ENCODE measurements around the gene OR10K1. TPM values are rescaled to one million over a fixed set of nuclear protein-coding genes. Genes with fewer than 3 reads are reported as not detected.

Gene OR10K1
- total RNA-seq, 2 experiments from 2014 or later: not detected

- H3K9me3 Mint-ChIP-seq: peaks cover 2% of the 10 kb centered on the region
- DNase-seq (no peak), ATAC-seq (ENCODE audit: poor library complexity) (no peak)
- no peak overlapping the region for H3K27ac Mint-ChIP-seq
- CTCF ChIA-PET: no interaction called here
- H3K9me3 ChIP-seq (ENCODE audit: control insufficient read depth in 1 of 2, insufficient read depth in 1 of 2, low read length in 2 of 2): peaks cover 5 to 11% of the 10 kb centered on the region in 2 experiments
- no peak overlapping the region for H3K4me3 Mint-ChIP-seq
- H3K4me1 Mint-ChIP-seq (ENCODE audit: low read depth): no peaks in the 10 kb centered on the region
- no peak overlapping the region for H3K4me3 ChIP-seq (ENCODE audit: low read length)
- no peak for TF ChIP-seq CTCF (IDR thresholded peaks at IDR 0.05)
- POLR2A ChIA-PET: no interaction called here
- peaks cover 0 to 4% of the 10 kb centered on the region in 2 experiments for H3K27me3 ChIP-seq (ENCODE audit: control insufficient read depth in 1 of 2, insufficient read depth in 2 of 2, low read length in 2 of 2)
- H3K27ac ChIP-seq (ENCODE audit: low read depth in 1 of 2, low read length in 2 of 2): no peak overlapping the region
- peaks cover 45% of the 10 kb centered on the region for H3K27me3 Mint-ChIP-seq
- H3K36me3 ChIP-seq (ENCODE audit: insufficient read depth, low read length): no peaks in the 10 kb centered on the region
- intact Hi-C loops (cut with DNase I, micrococcal nuclease): no loop called here
- no peaks in the 10 kb centered on the region for H3K36me3 Mint-ChIP-seq (ENCODE audit: low read depth)
- H3K4me1 ChIP-seq (ENCODE audit: insufficient read depth, low read length): no peaks in the 10 kb centered on the region
These were observed 26.9 kb upstream of the OR10K1 start for GRCh38 chr1:158434741-158435140.

- ChIA-PET CTCF (no interaction called here), POLR2A (no interaction called here)
- H3K4me3 ChIP-seq (ENCODE audit: low read length): no peak overlapping the region
- no peaks in the 10 kb centered on the region for H3K4me1 ChIP-seq (ENCODE audit: insufficient read depth, low read length)
- peaks cover 11% of the 10 kb centered on the region for H3K27me3 Mint-ChIP-seq
- H3K9me3 Mint-ChIP-seq: no peaks in the 10 kb centered on the region
- H3K27ac ChIP-seq (ENCODE audit: low read depth in 1 of 2, low read length in 2 of 2): no peak overlapping the region
- intact Hi-C loops (cut with DNase I, micrococcal nuclease): no loop called here
- H3K36me3 Mint-ChIP-seq (ENCODE audit: low read depth): no peaks in the 10 kb centered on the region
- H3K9me3 ChIP-seq (ENCODE audit: control insufficient read depth in 1 of 2, insufficient read depth in 1 of 2, low read length in 2 of 2): no peaks in the 10 kb centered on the region
- no peaks in the 10 kb centered on the region for H3K36me3 ChIP-seq (ENCODE audit: insufficient read depth, low read length)
- no peak overlapping the region for H3K27ac Mint-ChIP-seq
- no peak overlapping the region for H3K4me3 Mint-ChIP-seq
- DNase-seq: no peak
- no peaks in the 10 kb centered on the region for H3K4me1 Mint-ChIP-seq (ENCODE audit: low read depth)
- ATAC-seq (ENCODE audit: poor library complexity): no peak
- no peaks in the 10 kb centered on the region for H3K27me3 ChIP-seq (ENCODE audit: control insufficient read depth in 1 of 2, insufficient read depth in 2 of 2, low read length in 2 of 2)
- no peak for TF ChIP-seq CTCF (IDR thresholded peaks at IDR 0.05)
These were observed 16.3 kb upstream of the OR10K1 start for GRCh38 chr1:158445376-158445775.

- Histone ChIP-seq H3K9me3 (ENCODE audit: control insufficient read depth in 1 of 2, insufficient read depth in 1 of 2, low read length in 2 of 2) (no peaks in the 10 kb centered on the region), H3K4me3 (ENCODE audit: low read length) (no peak overlapping the region), H3K27ac (ENCODE audit: low read depth in 1 of 2, low read length in 2 of 2) (no peak overlapping the region), H3K27me3 (ENCODE audit: control insufficient read depth in 1 of 2, insufficient read depth in 2 of 2, low read length in 2 of 2) (peaks cover 0 to 3% of the 10 kb centered on the region in 2 experiments), H3K4me1 (ENCODE audit: insufficient read depth, low read length) (no peaks in the 10 kb centered on the region), H3K36me3 (ENCODE audit: insufficient read depth, low read length) (no peaks in the 10 kb centered on the region)
- peaks cover 4% of the 10 kb centered on the region for H3K27me3 Mint-ChIP-seq
- ATAC-seq (ENCODE audit: poor library complexity) (no peak), DNase-seq (no peak)
- H3K9me3 Mint-ChIP-seq: peaks cover 2% of the 10 kb centered on the region
- no peak for TF ChIP-seq CTCF (IDR thresholded peaks at IDR 0.05)
- H3K36me3 Mint-ChIP-seq (ENCODE audit: low read depth): no peaks in the 10 kb centered on the region
- H3K4me1 Mint-ChIP-seq (ENCODE audit: low read depth): no peaks in the 10 kb centered on the region
- intact Hi-C loops (cut with DNase I, micrococcal nuclease): no loop called here
- POLR2A ChIA-PET: no interaction called here
- H3K27ac Mint-ChIP-seq: no peak overlapping the region
- CTCF ChIA-PET: no interaction called here
- H3K4me3 Mint-ChIP-seq: no peak overlapping the region
These were observed 7.1 kb upstream of the OR10K1 start for GRCh38 chr1:158454537-158454936.

Measured in CD4-positive, alpha-beta T cell (primary cell).